Left ventricle myocardium inferior (tissue), 1 donor: ENCODE data around the gene FOXI2. TPM values are rescaled to one million over a fixed set of nuclear protein-coding genes. Genes with fewer than 3 reads are reported as not detected.
A peak's percentile ranks its signal among the peaks of the same experiment; 100 is the strongest.

Experiments used
- DNase-seq: peaks from one replicate; pipeline ENCODE4 v3.0.0-alpha.2; 2020
- H3K27ac ChIP-seq: fragments of 200-600 bp; replicated peaks from 2 replicates; pipeline ENCODE4 v1.8.0; 2021
- H3K27me3 ChIP-seq: fragments of 200-600 bp; 2 replicates; pipeline ENCODE4 v1.8.0; 2021; ENCODE audit warnings: low read depth
- H3K36me3 ChIP-seq: fragments of 200-600 bp; 2 replicates; pipeline ENCODE4 v1.8.0; 2021
- H3K4me1 ChIP-seq: fragments of 200-600 bp; 2 replicates; pipeline ENCODE4 v1.8.0; 2021
- H3K4me3 ChIP-seq: fragments of 200-600 bp; 2 replicates; pipeline ENCODE4 v1.8.0; 2021; ENCODE audit warnings: mild to moderate bottlenecking, moderate library complexity
- H3K9me3 ChIP-seq: fragments of 200-600 bp; replicated peaks from 2 replicates; pipeline ENCODE4 v1.8.0; 2021
- intact Hi-C: fragments of 100-400 bp; cut with micrococcal nuclease; formaldehyde crosslinking; loops from one replicate; pipeline ENCODE4 v1.11.0; 2022
- total RNA-seq: library from RNA; stranded (reverse); fragmentation: NEBNext Ultra II Directional; extraction: Animal tissue kit (Norgen Biotek cat#: 25700); gene quantifications from one replicate; pipeline ENCODE4 v1.2.1, GENCODE V29; 2021
- TF ChIP-seq, protein P1 (sequence below): fragments of 200-600 bp; IDR thresholded peaks from 2 replicates; pipeline ENCODE4 v1.8.0; 2021; ENCODE audit warnings: antibody characterized with exemption, mild to moderate bottlenecking, borderline replicate concordance
- donor health status: DM: no; HTN: yes; CAD: no; lungs with severe emphysema.

FOXI2 gene
- total RNA-seq, 1 donor from 2014 or later: 0.08 TPM

DNA sequence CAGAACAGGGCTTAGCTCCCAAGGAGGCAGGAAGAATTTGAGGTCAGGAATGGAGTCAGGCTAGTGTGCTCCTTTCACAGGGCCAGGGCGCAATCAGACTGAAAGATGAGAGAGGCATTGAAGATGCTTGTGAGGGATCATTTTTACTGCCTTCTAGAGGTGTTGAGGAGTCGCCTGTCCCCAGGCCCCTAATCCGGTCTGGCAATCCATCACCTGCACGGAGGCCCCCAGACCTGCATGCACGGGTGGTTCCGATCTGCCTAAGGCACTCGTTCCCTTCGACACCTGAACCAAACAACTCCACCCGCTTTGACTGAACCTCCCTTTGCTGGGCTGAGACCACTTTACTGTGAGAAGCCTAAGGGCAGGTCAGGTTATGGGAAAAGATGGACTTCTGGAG is 8.0 kb downstream of the FOXI2 start:
- intact Hi-C loops: no loop called here
- no peak for DNase-seq
- Histone ChIP-seq H3K27me3 (peaks cover 48% of the 10 kb centered on the region), H3K27ac (no peak overlapping the region), H3K9me3 (peaks cover 17% of the 10 kb centered on the region), H3K36me3 (no peaks in the 10 kb centered on the region), H3K4me3 (no peak overlapping the region), H3K4me1 (no peaks in the 10 kb centered on the region)
- TF ChIP-seq, protein P1, sequence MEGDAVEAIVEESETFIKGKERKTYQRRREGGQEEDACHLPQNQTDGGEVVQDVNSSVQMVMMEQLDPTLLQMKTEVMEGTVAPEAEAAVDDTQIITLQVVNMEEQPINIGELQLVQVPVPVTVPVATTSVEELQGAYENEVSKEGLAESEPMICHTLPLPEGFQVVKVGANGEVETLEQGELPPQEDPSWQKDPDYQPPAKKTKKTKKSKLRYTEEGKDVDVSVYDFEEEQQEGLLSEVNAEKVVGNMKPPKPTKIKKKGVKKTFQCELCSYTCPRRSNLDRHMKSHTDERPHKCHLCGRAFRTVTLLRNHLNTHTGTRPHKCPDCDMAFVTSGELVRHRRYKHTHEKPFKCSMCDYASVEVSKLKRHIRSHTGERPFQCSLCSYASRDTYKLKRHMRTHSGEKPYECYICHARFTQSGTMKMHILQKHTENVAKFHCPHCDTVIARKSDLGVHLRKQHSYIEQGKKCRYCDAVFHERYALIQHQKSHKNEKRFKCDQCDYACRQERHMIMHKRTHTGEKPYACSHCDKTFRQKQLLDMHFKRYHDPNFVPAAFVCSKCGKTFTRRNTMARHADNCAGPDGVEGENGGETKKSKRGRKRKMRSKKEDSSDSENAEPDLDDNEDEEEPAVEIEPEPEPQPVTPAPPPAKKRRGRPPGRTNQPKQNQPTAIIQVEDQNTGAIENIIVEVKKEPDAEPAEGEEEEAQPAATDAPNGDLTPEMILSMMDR: no peak

DNA sequence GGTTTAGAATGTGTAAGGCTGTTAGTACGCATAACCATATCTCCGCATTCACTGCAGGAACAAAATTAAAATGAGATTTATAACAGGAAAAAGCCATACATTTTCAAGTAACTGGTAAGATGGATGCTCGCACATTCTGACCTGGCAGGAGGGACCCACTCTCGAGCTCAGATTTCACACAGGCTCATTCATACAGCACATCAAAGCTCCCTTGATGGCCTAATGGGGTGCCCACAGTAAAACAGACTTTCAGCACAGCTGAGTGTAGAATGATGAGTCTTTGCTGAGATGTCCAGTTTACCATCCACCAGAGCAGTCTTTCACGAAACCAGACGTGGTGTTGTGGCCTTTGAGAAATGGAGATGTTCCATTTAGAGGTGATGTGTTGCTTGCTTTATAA is 8.9 kb downstream of the FOXI2 start:
- Histone ChIP-seq H3K4me3 (no peak overlapping the region), H3K4me1 (no peaks in the 10 kb centered on the region), H3K9me3 (peaks cover 17% of the 10 kb centered on the region), H3K36me3 (no peaks in the 10 kb centered on the region), H3K27me3 (peaks cover 40% of the 10 kb centered on the region), H3K27ac (no peak overlapping the region)
- intact Hi-C loops: no loop called here
- no peak for DNase-seq
- TF ChIP-seq, protein P1: no peak

DNA sequence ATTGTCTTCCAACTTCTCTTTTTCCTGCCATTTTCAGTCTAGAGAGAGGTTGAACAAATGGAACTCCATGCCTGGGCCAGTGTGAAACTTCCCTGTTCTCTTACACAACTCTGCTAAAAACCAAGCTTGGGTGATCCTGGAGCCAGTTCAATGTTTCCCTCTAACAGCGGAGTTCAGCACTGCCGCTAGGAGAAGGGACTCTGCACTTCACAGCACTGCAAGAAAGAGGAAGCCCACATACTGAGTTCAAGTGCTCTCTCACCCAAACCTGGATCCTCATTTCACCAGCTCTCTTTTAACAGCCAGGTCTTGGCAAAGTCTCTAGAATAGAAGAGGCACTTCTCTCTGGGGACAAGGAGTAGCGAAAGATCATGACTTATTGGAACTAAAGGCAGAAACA is 18.8 kb downstream of the FOXI2 start:
- no peak for DNase-seq
- peaks cover 40% of the 10 kb centered on the region for H3K27me3 ChIP-seq
- TF ChIP-seq, protein P1: no peak
- no peak overlapping the region for H3K4me3 ChIP-seq
- no peaks in the 10 kb centered on the region for H3K9me3 ChIP-seq
- H3K4me1 ChIP-seq: no peaks in the 10 kb centered on the region
- H3K27ac ChIP-seq: no peak overlapping the region
- intact Hi-C loops: no loop called here
- H3K36me3 ChIP-seq: no peaks in the 10 kb centered on the region

DNA sequence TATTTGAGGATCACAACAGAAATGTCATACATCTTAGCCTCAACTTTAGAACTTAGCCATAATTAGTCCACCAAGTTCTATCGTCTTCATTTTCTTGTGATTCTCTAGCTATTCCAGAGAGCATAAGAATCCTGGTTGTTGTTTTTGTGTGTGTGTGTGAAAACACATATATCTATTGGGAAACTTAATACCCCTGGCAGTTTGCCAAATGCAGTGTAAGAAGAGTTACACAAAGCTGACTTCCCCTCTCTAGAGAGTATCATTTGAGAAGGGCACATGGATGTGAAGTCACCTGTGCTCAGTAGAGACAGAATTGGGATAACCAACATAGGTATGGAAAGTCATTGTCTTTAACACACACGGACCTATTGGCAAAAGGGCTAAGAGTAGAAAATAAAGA is 19.3 kb downstream of the FOXI2 start:
- Histone ChIP-seq H3K4me1 (no peaks in the 10 kb centered on the region), H3K9me3 (no peaks in the 10 kb centered on the region), H3K36me3 (no peaks in the 10 kb centered on the region), H3K27me3 (peaks cover 43% of the 10 kb centered on the region), H3K4me3 (no peak overlapping the region), H3K27ac (no peak overlapping the region)
- TF ChIP-seq, protein P1: no peak
- DNase-seq: no peak
- intact Hi-C loops: no loop called here

DNA sequence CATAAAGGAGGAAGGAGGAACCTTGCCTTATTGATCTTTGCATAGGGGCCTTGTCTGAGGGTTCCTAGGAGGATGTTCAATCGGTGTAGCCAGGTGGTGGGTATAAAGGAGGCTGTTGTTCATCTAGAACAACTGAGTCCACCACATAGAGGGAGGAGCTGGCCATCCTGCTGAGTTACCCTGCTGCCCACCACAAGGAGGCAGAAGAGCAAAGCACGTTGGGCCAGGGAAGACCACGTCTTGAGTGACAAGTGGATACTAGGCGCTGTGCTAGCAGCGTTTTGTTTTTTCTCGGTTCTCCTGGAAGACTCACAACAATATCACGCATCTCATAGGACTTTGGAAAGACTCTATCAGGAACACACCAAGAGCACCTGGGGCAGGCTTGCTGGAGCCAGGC is 20.0 kb downstream of the FOXI2 start:
- Histone ChIP-seq H3K27me3 (peaks cover 44% of the 10 kb centered on the region), H3K27ac (no peak overlapping the region), H3K4me1 (no peaks in the 10 kb centered on the region), H3K4me3 (no peak overlapping the region), H3K36me3 (no peaks in the 10 kb centered on the region), H3K9me3 (peaks cover under 1% of the 10 kb centered on the region)
- intact Hi-C loops: no loop called here
- no peak for DNase-seq
- TF ChIP-seq, protein P1: peak; percentile 12

DNA sequence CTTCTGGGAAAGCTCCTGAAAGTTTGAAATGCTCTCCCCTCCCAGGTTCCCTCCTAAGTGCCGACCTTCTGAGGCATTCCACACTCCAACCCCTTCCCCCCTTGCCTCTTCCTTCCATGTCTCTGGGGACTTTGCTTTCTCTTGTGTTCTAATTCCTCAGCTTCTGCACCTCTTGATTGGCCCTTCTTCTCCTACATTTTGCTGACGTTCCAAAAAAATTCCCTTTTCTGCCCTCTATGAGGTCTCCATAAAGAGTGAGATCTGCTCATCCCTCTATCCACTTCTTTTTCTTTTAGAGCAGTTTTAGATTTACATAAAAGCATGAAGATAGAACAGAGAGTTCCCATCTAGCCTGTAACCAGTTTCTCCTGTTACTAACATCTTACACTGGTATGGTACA is 22.3 kb downstream of the FOXI2 start:
- Histone ChIP-seq H3K27ac (no peak overlapping the region), H3K4me3 (no peak overlapping the region), H3K4me1 (no peaks in the 10 kb centered on the region), H3K27me3 (peaks cover 33% of the 10 kb centered on the region), H3K36me3 (no peaks in the 10 kb centered on the region), H3K9me3 (peaks cover 12% of the 10 kb centered on the region)
- no peak for DNase-seq
- TF ChIP-seq, protein P1: no peak
- intact Hi-C loops: no loop called here
